ENCODE measurements around the gene GEMIN2.
"Not testable (repeated sequence)": the region's sequence is repeated elsewhere in the genome, so short reads cannot be mapped to it uniquely, and the experiment has no call there.

Gene GEMIN2

DNA sequence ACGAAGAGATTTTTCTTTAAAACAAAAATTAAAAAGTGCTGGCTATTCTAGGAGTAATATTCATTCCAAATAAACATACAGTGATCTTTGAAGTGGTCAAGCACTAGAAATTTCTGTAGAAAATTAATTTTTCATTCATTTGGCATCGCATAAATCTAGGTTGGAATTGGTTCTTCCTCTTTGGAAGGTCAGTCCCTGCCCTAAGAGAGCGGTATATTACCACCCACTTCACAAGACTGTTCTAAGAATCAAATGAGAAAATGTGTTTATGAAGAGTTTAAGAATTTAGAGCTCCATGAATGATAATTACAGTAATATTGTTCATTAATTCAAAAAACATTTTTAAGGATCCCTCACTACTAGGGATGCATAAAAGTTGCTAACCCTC is 444 bp upstream of the GEMIN2 start:
- FAIRE-seq = peak; percentile 48

DNA sequence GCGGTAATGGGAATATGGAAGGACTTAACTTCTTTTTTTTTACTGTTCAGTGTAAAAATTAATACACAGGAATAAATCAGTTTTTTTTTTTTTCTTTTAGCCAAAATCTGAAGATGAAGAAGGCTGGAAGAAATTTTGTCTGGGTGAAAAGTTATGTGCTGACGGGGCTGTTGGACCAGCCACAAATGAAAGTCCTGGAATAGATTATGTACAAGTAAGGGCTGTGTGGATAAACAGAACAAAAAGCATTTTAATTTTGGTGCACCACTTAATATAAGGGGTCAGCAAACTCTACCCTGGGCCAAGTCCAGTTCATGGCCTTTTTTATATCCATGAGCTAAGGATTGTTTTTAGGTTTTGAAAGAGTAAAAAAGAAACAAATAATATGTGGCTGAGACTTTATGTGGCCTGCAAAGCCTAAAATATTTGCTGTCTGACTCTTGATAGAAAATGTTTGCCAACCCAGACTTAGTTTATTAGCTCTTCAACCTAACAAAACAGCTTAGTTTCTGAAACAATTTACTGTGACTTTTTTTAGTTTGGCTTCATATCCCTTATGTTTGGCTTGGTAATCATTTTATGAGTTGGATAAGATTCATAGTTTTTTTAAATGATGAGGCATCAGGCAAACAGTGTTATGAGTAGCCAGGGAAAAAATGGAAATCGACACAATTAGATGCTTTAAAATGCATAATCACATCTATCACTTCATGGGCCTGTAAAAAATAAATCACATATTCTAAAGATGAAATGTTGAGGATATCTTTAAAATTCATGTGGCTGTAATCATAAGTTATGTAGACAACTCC is 8.4 kb downstream of the GEMIN2 start:
- FAIRE-seq = no peak

DNA sequence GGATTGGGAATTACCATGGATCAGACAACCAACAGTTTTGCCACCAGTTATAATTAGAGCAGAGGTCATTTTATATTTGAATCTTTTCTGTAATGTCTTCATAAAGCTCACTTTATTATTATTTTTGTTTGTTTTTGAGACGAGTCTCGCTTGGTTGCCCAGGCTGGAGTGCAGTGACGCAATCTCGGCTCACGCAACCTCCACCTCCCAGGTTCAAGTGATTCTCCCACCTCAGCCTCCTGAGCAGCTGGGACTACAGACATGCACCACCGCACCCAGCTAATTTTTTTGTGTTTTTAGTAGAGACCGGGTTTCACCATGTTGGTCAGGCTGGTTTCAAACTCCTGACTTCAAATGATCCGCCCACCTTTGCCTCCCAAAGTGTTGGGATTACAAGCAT is 23.7 kb downstream of the GEMIN2 start:
- not testable (repeated sequence) for FAIRE-seq

DNA sequence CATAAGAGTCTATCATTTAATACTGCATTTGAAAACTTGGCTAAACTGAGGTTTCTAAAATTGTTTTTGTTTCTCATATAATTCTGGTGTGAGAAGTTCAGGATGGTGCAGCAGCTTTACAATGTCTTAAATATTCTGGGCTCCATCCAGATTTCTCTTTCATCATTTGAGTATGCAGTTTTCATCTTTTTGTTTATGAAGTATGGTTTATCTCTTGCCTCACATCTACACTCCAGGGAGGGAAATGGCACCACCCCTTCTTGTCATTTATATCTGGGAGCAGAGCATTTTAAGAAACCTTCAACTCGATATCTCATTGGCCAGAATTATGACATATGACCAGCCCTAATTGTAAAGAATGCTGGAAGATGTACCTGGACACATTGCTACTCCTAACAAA is 24.3 kb downstream of the GEMIN2 start:
- no peak for FAIRE-seq

DNA sequence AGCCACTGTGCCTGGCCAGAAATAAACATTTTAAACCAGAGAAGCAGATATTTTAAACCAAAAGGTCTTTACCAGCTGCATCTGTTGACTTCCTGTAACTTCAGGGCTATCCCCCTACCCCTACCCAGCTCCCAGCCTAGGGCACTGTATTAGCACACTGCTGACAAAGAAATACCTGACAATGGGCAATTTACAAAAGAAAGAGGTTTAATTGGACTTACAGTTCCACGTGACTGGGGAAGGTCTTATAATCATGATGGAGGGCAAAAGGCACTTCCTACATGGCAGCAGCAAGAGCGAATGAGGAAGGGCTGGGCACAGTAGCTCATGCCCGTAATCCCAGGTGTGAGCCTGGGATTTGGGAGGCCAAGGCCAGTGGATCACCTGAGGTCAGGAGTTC is 26.0 kb downstream of the GEMIN2 start:
- FAIRE-seq = no peak

DNA sequence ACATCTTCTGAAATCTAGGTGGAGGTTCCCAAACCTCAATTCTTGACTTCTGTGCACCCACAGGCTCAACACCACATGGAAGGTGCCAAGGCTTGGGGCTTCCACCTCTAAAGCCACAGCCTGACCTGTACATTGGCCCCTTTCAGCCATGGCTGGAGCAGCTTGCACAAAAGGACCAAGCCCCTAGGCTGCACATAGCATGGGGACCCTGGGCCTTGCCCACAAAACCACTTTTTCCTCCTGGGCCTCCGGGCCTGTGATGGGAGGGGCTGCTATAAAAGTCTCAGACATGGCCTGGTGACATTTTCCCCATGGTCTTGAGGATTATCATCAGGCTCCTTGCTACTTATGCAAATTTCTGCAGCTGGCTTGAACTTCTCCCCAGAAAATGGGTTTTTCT is 27.5 kb downstream of the GEMIN2 start:
- not testable (repeated sequence) for FAIRE-seq

DNA sequence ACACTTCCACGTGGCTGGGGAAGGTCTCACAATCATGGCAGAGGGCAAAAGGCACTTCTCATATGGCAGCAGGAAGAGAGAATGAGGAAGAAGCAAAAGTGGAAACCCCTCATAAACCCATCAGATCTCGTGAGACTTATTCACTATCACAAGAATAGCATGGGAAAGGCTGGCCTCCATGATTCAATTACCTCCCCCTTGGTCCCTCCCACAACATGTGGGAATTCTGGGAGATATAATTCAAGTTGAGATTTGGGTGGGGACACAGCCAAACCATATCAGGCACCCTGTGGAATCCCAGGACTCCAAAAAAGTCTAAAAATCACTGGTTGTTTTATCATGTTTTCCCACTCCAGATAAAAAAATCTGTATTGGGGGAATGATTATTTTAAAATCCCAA is 29.1 kb downstream of the GEMIN2 start:
- not testable (repeated sequence) for FAIRE-seq

DNA sequence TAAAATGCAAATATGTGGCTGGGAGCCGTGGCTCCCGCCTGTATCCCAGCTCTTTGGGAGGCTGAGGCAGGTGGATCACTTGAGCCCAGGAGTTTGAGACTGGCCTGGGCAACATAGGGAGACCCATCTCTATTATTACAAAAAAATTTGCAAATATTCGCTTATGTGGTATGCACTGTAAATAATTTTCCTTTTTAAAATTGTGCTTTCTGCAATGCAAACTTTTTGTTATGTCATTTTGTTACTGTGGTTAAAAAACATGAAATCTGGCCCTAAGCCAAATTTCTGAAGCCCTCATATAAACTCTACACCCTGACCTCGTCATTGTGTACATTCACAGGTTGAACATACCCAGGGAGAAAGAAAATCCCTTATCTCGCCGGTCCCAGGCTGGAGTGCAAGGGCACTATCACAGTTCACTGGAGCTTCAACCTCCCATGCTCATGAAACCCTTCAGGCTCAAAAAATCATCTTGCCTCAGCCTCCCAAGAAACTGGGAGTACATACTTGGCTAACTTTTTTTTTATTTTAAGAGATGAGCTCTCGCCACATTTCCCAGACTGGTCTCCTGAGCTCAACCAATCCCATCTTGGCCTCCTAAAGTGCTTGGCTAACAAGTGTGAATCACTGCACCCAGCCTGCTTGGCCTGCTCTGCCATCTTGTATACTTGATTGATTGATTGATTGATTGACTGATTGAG is 31.3 kb downstream of the GEMIN2 start:
- no peak for FAIRE-seq

DNA sequence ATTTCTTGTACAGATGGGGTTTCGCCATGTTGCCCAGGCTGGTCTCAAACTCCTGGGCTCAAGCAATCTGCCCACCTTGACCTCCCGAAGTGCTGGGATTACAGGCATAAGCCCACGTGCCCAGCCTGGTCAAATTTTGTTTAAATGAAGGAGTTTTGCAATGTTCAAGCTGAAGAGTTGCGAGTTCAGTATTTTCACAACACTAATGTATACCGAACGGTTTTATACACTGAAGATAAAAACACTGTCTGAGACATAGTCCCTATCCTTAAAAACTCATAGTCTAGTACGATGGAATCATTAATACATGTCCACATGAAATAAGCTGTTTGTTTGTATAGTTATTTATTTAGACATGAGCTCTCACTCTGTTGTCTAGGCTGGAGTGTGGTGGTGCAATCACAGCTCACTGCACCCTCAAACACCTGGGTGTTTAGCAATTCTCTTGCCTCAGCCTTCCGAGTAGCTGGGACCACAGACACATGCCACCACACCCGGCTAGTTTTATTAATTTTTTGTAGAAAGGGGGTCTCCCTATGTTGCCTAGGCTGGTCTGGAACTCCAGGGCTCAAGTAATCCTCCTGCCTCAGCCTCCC is 40.6 kb downstream of the GEMIN2 start:
- no peak for FAIRE-seq

DNA sequence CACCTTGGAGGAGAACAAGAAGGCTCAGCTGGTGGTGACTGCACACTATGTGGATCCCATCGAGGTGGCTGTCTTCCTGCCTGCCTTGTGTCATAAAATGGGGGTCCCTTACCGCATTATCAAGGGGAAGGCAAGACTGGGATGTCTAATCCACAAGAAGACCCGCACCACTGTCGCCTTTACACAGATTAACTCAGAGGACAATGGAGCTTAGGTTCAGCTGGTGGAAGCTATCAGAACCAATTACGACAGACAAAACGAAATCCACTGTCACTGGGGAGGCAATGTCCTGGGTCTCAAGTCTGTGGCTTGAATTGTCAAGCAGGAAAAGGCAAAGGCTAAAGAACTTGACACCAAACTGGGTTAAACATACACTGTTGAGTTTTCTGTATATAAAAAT is 43.4 kb downstream of the GEMIN2 start:
- no peak for FAIRE-seq

DNA sequence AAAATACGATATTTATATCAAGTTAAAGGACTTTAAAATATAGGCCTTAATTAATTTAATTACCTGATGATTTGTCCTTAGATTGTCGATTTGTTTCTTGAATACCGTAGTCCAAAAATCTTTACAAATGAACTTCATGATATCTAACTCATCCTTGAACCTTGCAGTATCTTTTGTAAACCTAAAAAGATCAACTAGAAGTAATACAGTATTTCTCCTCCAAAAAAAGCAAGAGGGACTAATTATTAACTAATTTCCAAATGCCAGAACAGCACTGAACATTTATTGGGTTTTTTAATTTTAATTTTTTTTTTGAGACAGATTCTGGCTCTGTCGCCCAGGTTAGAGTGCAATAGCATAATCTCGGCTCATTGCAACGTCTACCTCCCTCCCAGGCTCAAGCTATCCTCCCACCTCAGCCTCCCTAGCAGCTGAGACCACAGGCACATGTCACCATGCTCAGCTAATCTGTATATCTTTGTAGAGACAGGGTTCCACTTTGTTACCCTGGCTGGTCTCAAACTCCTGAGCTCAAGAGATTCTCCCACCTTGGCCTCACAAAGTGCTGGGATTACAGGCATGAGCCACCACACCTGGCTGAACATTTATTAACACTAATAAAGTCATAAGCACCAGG is 44.2 kb downstream of the GEMIN2 start:
- no peak for FAIRE-seq

DNA sequence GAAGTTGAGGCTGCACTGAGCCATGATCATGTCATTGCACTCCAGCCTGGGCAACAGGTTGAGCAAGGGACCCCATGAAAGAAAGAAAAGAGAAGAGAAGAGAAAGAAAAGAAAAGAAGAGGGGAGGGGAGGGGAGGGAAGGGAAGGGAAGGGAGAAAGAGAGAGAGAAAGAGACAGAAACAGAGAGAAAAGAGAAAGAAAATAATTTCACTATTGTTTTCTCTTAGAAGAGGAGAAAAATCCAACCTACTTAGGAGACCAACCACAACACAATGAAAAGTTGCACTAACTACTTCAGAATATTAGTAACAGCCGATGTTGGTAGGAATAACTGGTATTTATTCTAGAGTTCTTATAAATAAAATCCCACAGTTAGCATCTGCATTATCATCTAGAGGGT is 46.4 kb downstream of the GEMIN2 start:
- no peak for FAIRE-seq

DNA sequence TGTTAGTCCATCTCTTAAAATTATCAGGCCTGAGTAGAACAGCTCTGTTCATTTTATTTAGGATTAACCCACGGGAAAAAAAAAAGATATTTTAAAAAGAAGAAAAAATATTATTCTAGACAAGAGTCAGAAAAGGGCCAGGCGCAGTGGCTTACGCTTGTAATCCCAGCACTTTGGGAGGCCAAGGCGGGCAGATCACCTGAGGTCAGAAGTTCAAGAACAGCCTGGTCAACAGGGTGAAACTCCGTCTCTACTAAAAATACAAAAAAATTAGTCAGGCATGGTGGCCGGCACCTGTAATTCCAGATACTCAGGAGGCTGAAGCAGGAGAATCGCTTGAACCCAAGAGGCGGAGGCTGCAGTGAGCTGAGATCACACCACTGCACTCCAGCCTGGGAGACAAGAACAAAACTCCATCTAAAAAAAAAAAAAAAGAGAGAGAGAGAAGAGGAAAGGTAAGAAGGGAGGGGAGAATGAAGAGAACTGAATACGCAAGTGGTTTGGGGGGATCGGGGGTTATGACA is 53.7 kb downstream of the GEMIN2 start:
- FAIRE-seq = not testable (repeated sequence)

DNA sequence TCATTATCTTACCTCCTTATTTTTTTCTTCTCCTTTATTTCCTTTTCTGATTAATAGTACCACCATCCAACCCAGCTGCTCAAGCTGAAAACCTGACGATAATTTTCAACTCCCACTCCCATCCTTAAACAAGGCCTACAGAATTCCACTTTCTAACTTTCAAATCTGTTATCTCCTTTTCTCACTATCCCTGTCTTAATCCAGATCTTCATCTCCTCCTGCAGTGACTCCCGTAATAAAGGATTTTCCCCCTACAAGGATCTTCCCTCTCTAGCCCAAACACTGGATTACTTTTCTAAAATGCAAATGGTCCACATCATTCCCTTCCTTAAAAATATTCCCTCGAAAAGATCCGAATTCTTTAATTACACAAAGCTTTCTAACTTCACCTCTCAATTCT is 54.5 kb downstream of the GEMIN2 start:
- FAIRE-seq = no peak

DNA sequence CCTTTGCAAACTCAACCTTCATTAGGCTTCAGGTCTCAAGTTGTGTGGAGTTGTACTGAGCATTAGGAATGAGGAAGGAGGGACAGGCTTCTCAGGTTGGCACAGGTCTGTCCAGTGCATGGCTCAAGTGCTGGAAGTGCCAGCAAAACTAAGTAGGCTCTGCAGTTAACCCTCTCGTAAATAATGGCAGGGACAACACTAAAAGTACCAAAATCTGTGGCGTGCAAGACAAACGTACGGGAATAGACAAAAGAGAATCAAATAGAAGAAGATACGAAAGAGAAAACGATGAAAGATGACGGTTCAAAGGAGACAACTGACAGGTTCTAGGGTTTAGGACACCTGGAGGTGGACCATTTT is 55.4 kb downstream of the GEMIN2 start:
- no peak for FAIRE-seq

DNA sequence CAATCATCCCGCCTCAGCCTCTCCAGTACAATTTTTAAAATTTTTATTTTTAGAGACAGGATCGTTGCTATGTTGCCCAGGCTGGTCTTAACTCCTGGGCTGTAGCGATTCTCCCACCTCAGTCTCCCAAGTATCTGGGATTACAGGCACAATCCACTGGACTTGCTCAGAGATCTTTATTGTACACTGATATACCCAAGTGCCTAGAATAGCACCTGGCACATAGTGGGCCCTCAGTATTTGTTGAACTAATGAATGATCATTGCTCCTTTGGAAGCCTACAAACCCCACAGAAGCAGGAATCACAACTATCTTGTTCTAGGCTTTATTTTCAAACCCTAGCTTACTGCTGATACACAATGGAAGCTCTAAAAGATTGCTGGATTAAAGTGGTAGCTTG is 59.1 kb downstream of the GEMIN2 start:
- no peak for FAIRE-seq

DNA sequence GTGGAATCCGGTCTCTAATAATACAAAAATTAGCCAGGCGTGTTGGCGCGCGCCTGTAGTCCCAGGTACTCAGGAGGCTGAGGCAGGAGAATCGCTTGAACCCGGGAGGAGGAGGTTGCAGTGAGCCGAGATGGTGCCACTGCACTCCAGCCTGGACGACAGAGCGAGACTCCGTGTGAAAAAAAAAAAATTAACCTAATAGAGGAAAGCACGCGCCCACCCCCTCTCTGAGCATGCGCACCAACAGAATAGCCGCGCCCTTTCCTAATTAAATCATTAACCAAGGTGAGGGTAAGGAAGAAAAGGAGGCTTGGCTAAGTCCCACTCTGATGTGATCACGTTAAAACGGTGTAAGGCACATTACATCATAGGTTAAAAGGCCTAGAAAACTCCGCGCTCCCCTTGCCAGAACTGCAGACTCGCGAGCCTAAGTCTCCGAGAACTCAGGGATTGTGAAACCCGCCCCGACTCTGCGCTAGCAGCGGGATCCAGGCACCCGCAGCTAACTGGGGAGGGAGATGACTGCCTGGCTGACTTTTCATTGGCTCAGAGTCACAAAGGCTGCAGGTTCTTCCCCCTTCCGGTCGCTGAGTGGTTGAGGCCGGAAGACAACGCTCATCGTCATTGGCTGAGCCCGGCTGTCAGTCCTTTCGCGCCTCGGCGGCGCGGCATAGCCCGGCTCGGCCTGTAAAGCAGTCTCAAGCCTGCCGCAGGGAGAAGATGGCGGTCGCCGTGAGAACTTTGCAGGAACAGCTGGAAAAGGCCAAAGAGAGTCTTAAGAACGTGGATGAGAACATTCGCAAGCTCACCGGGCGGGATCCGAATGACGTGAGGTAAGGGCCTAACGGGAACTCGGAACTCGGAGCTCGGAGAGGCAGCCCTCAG is 60.7 kb downstream of the GEMIN2 start, which contains the start of gene PNN:
Gene PNN, plus strand, starts transcription at position 695 of the 885 bp plus-strand sequence. Its CDS starts 26 bp downstream, at position 721.
- peak; percentile 99 for FAIRE-seq

DNA sequence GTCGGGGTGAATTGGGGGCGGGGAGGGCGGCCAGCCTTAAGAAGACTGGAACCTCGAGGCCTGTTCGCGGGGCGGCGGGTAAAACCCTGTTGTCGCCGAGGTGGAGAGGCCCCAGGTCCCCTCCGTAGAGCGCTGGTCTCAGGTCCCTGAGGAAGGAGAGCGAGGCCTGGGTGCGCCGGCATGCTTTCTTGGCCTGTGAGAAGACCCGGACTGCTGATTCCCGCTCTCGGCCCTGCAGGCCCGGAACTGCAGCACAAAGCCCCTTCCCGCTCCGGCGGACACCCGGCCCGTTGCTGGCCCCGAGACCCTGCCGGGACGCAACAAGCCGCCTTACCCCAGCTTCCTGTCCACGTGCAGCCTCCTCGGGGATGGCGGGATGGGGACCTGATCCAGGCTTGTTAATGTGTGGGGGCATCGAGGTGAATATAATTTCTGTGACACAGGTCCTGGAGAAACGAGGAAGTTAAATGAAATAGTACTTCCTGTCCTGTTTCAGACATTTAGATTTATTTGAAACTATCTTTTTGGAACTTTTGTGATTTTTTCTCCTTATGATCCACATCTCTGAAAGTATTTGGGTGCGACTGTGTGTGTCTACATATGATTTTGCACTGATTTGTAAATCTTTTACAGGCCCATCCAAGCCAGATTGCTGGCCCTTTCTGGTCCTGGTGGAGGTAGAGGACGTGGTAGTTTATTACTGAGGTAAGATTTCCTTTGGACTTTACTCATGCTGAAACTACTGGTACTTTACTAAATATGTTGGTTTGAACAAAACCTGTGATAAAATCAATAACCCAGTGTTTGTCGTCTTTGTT is 61.5 kb downstream of the GEMIN2 start:
- no peak for FAIRE-seq

DNA sequence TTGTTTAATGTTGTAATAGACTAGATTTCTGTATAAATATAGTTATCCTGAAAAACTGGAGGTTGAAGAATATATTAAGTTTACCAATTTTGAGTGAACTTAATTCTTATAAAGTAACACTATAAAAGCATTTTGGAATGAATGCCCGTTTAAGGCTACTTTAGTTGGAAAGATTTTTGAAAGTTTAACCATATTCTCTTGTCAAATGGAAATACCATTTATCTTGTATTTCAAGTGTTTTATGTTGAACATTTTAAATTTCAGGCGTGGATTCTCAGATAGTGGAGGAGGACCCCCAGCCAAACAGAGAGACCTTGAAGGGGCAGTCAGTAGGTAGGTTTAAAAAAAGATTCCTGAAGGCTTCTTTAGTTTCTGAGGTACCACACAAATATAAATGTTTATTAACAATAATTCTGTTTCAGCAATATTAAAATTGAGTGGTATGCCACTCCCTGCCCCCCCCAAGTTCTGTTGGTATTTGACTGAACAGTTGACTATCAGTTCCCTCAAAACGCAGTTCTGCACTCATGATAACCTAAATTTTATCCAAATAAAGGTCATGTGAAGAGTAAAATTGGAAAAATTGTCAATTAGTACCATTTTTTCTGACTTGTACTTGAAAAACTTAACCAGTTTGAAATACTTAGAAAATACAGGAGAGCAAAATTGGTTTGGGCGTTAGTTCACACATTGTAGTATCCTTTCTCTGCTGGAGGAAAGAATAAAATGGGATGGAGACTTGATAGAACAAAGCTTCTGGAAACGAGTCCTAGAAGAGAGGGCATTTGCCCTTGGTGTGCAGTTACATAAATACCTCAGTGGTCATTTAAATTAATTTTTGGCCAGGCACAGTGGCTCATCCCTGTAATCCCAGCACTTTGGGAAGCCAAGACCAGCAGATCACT is 62.4 kb downstream of the GEMIN2 start:
- no peak for FAIRE-seq

DNA sequence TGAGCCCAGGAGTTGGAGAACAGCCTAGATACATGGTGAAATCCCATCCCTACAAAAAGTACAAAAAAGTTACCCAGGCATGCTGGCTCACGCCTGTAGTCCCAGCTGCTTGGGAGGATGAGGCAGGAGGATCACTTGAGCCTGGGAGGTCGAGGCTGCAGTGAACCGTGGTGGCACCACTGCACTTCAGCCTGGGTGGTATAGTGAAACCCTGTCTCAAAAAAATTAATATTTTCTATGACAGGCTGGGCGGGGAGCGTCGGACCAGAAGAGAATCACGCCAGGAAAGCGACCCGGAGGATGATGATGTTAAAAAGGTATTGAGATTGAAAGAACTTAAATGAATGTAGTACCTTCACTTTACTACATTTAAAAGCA is 63.0 kb downstream of the GEMIN2 start:
- FAIRE-seq = no peak

All from G401.6 (cell line).